Esophagus (tissue), 2 donors: ENCODE results near the gene TSPAN12. TPM values are rescaled to one million over a fixed set of nuclear protein-coding genes. Genes with fewer than 3 reads are reported as not detected.

Experiments
- H3K27ac ChIP-seq, 2 donors: one replicate each; pipeline ENCODE4 v1.5.1; 2013; ENCODE audit warnings: low read depth in 2 of 2, mild to moderate bottlenecking in 2 of 2, inconsistent platforms in 1 of 2, low read length in 1 of 2, moderate library complexity in 1 of 2
- H3K27me3 ChIP-seq, 2 donors: one replicate each; pipeline ENCODE4 v1.6.1; 2013; ENCODE audit warnings: low read length in 2 of 2, control low read depth in 1 of 2, mild to moderate bottlenecking in 1 of 2; ENCODE audit not compliant: insufficient read depth in 2 of 2, control insufficient read depth in 1 of 2
- H3K36me3 ChIP-seq, 2 donors: one replicate each; pipeline ENCODE4 v1.6.1; 2013; ENCODE audit warnings: low read length in 1 of 2; ENCODE audit not compliant: control insufficient read depth in 2 of 2, insufficient read depth in 2 of 2
- H3K4me1 ChIP-seq, 2 donors: one replicate each; pipeline ENCODE4 v1.6.1; 2013; ENCODE audit warnings: low read length in 1 of 2; ENCODE audit not compliant: control insufficient read depth in 2 of 2, insufficient read depth in 2 of 2
- H3K4me3 ChIP-seq, 2 donors: one replicate each; pipeline ENCODE4 v1.5.1; 2013; ENCODE audit warnings: low read length in 2 of 2, mild to moderate bottlenecking in 2 of 2, low read depth in 1 of 2, moderate library complexity in 1 of 2
- H3K9me3 ChIP-seq, 2 donors: one replicate each; pipeline ENCODE4 v1.6.1; 2013; ENCODE audit warnings: mild to moderate bottlenecking in 2 of 2, low read depth in 1 of 2, low read length in 1 of 2, moderate library complexity in 1 of 2; ENCODE audit not compliant: control insufficient read depth in 2 of 2, insufficient read depth in 1 of 2
- WGBS, 2 donors: extraction: QIAGEN DNeasy Blood & Tissue Kit; methylation state at CpG; one replicate each; pipeline ENCODE4 v1.1.7; 2013; 5-methylcytosine and 5-hydroxymethylcytosine counted together
- polyA plus RNA-seq, 2 donors: library from polyadenylated mRNA; stranded (reverse); fragments of 200-250 nt; gene quantifications; one replicate each; pipeline ENCODE4 v1.2.3, GENCODE V29; 2013
- donor health status: healthy with polysubstance abuse.
- donor health status: Bipolar disorder and iron deficiency.

The TSPAN12 gene
- polyA plus RNA-seq, 2 donors = 2.4 to 3.0 TPM

- H3K36me3 ChIP-seq = no peaks in the 10 kb centered on the region
- H3K4me3 ChIP-seq = no peak overlapping the region
- H3K4me1 ChIP-seq = peaks cover 0 to 3% of the 10 kb centered on the region in 2 donors
- H3K9me3 ChIP-seq = no peaks in the 10 kb centered on the region
- H3K27ac ChIP-seq = no peak overlapping the region
- no peaks in the 10 kb centered on the region for H3K27me3 ChIP-seq
Observed at GRCh38 chr7:120852700-120853099, 5.2 kb downstream of the TSPAN12 start.

- Histone ChIP-seq H3K27me3 (no peaks in the 10 kb centered on the region), H3K4me1 (no peaks in the 10 kb centered on the region), H3K4me3 (no peak overlapping the region), H3K36me3 (no peaks in the 10 kb centered on the region), H3K27ac (no peak overlapping the region), H3K9me3 (no peaks in the 10 kb centered on the region)
- 76 to 92% methylated on average over 2 of the region's 2 CpGs for WGBS, 2 donors
Observed at GRCh38 chr7:120843109-120843508, 14.8 kb downstream of the TSPAN12 start.

- no peaks in the 10 kb centered on the region for H3K36me3 ChIP-seq
- no peak overlapping the region for H3K27ac ChIP-seq
- no peak overlapping the region for H3K4me3 ChIP-seq
- 59 to 62% methylated on average over 4 of the region's 4 CpGs for WGBS, 2 donors
- H3K27me3 ChIP-seq = no peaks in the 10 kb centered on the region
- H3K4me1 ChIP-seq = no peaks in the 10 kb centered on the region
- H3K9me3 ChIP-seq = no peaks in the 10 kb centered on the region
Observed at GRCh38 chr7:120842121-120842621, 15.8 kb downstream of the TSPAN12 start.

- WGBS, 2 donors = 64 to 81% methylated on average over 2 of the region's 2 CpGs
- no peaks in the 10 kb centered on the region for H3K4me1 ChIP-seq
- no peaks in the 10 kb centered on the region for H3K27me3 ChIP-seq
- H3K9me3 ChIP-seq = no peaks in the 10 kb centered on the region
- H3K4me3 ChIP-seq = no peak overlapping the region
- H3K27ac ChIP-seq = no peak overlapping the region
- H3K36me3 ChIP-seq = no peaks in the 10 kb centered on the region
Observed at GRCh38 chr7:120841608-120842007, 16.3 kb downstream of the TSPAN12 start.

GRCh38 chr7:120838281-120838682, 19.7 kb downstream of the TSPAN12 start:
- 76 to 80% methylated on average over 6 of the region's 6 CpGs for WGBS, 2 donors
- H3K4me3 ChIP-seq = no peak overlapping the region
- H3K9me3 ChIP-seq = no peaks in the 10 kb centered on the region
- H3K27me3 ChIP-seq = no peaks in the 10 kb centered on the region
- H3K36me3 ChIP-seq = no peaks in the 10 kb centered on the region
- H3K4me1 ChIP-seq = no peaks in the 10 kb centered on the region
- H3K27ac ChIP-seq = no peak overlapping the region

GRCh38 chr7:120837599-120837998, 20.3 kb downstream of the TSPAN12 start:
- Histone ChIP-seq H3K36me3 (no peaks in the 10 kb centered on the region), H3K4me3 (no peak overlapping the region), H3K4me1 (no peaks in the 10 kb centered on the region), H3K27me3 (no peaks in the 10 kb centered on the region), H3K27ac (no peak overlapping the region), H3K9me3 (no peaks in the 10 kb centered on the region)
- WGBS, 2 donors = 90% methylated on average over 4 of the region's 4 CpGs

- Histone ChIP-seq H3K4me1 (no peaks in the 10 kb centered on the region), H3K27me3 (no peaks in the 10 kb centered on the region), H3K9me3 (no peaks in the 10 kb centered on the region), H3K4me3 (no peak overlapping the region), H3K27ac (no peak overlapping the region), H3K36me3 (no peaks in the 10 kb centered on the region)
- 80 to 93% methylated on average over 1 of the region's 1 CpG for WGBS, 2 donors
Observed at GRCh38 chr7:120836556-120837115, 21.3 kb downstream of the TSPAN12 start.

- H3K27me3 ChIP-seq = no peaks in the 10 kb centered on the region
- no peak overlapping the region for H3K27ac ChIP-seq
- WGBS, 2 donors = 98% methylated on average over 2 of the region's 2 CpGs
- no peak overlapping the region for H3K4me3 ChIP-seq
- no peaks in the 10 kb centered on the region for H3K4me1 ChIP-seq
- no peaks in the 10 kb centered on the region for H3K36me3 ChIP-seq
- no peaks in the 10 kb centered on the region for H3K9me3 ChIP-seq
Observed at GRCh38 chr7:120834726-120835125, 23.2 kb downstream of the TSPAN12 start.

GRCh38 chr7:120833546-120833945, 24.4 kb downstream of the TSPAN12 start:
- Histone ChIP-seq H3K27me3 (no peaks in the 10 kb centered on the region), H3K36me3 (no peaks in the 10 kb centered on the region), H3K9me3 (no peaks in the 10 kb centered on the region), H3K4me1 (no peaks in the 10 kb centered on the region), H3K27ac (no peak overlapping the region), H3K4me3 (no peak overlapping the region)
- WGBS, 2 donors = 66 to 84% methylated on average over 2 of the region's 2 CpGs

- 84 to 89% methylated on average over 2 of the region's 2 CpGs for WGBS, 2 donors
- no peaks in the 10 kb centered on the region for H3K9me3 ChIP-seq
- no peaks in the 10 kb centered on the region for H3K27me3 ChIP-seq
- H3K4me3 ChIP-seq = no peak overlapping the region
- no peaks in the 10 kb centered on the region for H3K36me3 ChIP-seq
- H3K27ac ChIP-seq = no peak overlapping the region
- no peaks in the 10 kb centered on the region for H3K4me1 ChIP-seq
Observed at GRCh38 chr7:120832803-120833202, 25.1 kb downstream of the TSPAN12 start.
